IPS-20b (cell line): ENCODE data around the gene CPA2.

Experiments used
- H3K27ac ChIP-seq: one replicate; pipeline ENCODE4 v1.5.1; 2013; ENCODE audit warnings: low read length
- H3K27me3 ChIP-seq: 2 replicates; pipeline ENCODE4 v1.6.1; 2013; ENCODE audit warnings: mild to moderate bottlenecking, low read length, inconsistent platforms; ENCODE audit not compliant: insufficient read depth
- H3K36me3 ChIP-seq: 2 replicates; pipeline ENCODE4 v1.6.1; 2013; ENCODE audit warnings: low read depth, mild to moderate bottlenecking, inconsistent platforms, low read length, moderate library complexity; ENCODE audit not compliant: insufficient read depth
- H3K4me1 ChIP-seq: 2 replicates; pipeline ENCODE4 v1.6.1; 2013; ENCODE audit warnings: mild to moderate bottlenecking, control low read depth, inconsistent platforms, low read length, moderate library complexity; ENCODE audit not compliant: insufficient read depth
- H3K4me3 ChIP-seq: 2 replicates; pipeline ENCODE4 v1.5.1; 2013; ENCODE audit warnings: mild to moderate bottlenecking, low read length, inconsistent platforms
- H3K9ac ChIP-seq: 2 replicates; pipeline ENCODE4 v1.6.1; 2013; ENCODE audit warnings: low read depth, mild to moderate bottlenecking, inconsistent platforms, low read length, moderate library complexity
- H3K9me3 ChIP-seq: 2 replicates; pipeline ENCODE4 v1.6.1; 2013; ENCODE audit warnings: mild to moderate bottlenecking, low read depth, low read length, inconsistent platforms; ENCODE audit not compliant: insufficient read depth

CPA2 gene

DNA sequence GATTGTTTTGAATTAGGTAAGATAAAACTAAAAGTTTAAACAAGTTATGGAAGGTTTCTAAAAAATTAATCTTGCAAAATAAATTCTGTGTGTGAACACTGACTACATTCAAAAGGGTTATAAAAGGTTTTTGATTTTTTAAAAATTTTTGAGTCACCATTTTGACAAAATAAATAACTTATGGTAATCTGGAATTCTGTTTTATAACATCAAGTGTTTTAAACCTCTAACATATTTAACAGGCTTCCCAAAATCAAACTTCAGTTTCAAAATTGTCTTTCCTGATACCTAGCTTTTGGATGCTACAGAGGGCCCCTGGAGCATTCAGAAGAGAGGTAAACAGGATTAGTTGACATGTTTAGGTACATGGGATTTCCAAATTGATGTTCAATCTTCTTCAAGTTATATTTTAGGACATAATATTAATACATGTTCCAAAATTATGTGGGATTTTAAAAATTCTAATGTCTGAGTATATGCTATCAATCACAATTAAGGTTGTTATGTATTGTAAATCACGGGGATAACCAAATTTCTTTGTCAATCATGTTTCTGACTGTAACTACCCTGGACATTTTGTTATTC is 8.1 kb upstream of the CPA2 start:
- Histone ChIP-seq H3K4me1 (peaks cover 19% of the 10 kb centered on the region), H3K9me3 (peaks cover 15% of the 10 kb centered on the region; the same call in 1 of the 2 replicates), H3K9ac (no peak overlapping the region), H3K4me3 (no peak overlapping the region), H3K36me3 (no peaks in the 10 kb centered on the region), H3K27me3 (no peaks in the 10 kb centered on the region), H3K27ac (no peak overlapping the region)

DNA sequence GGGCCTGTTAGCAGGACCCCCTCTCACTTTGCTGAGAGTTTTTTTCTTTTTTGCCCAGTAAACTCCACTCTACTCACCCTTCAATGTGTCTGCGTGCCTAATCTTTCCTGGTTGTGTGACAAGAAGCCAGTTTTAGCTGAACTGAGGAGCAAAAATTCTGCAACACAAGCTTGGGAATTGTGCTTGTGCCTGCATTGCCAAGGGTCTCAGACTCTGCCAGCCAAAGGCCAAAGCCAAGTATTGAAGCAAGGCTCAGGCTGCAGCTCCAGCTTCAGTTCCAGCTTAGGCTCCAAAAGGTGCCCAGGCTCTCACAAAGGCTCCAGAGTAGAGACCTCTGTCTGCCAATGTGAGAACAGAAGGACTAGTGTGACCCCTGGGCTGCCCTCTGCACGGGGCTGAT is 4.2 kb upstream of the CPA2 start:
- Histone ChIP-seq H3K27me3 (no peaks in the 10 kb centered on the region), H3K36me3 (no peaks in the 10 kb centered on the region), H3K9me3 (peaks cover 15% of the 10 kb centered on the region; the same call in 1 of the 2 replicates), H3K4me1 (peaks cover 14% of the 10 kb centered on the region), H3K9ac (no peak overlapping the region), H3K27ac (no peak overlapping the region), H3K4me3 (no peak overlapping the region)

DNA sequence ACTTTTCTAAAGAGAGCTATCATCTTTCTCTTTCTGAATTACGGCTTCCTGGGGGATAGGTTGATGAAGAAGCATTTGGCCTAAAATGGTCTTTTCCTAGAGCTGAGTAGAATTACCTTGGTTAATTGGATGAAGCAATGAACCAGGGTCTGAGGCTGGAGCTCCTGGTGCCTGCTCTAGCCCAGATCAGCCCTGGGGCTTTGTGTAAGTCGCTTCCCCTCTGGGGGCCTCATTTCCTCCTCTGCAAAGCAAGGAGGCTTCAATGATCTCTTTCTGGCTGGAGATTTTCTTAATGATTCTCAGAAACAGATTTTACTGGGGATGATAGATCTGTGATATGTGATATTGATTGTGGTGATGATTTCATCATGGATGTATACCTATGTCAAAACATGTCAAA is 3.5 kb upstream of the CPA2 start:
- Histone ChIP-seq H3K4me1 (peaks cover 14% of the 10 kb centered on the region), H3K4me3 (no peak overlapping the region), H3K9ac (no peak overlapping the region), H3K9me3 (peaks cover 10% of the 10 kb centered on the region; the same call in 1 of the 2 replicates), H3K27ac (no peak overlapping the region), H3K36me3 (no peaks in the 10 kb centered on the region), H3K27me3 (no peaks in the 10 kb centered on the region)

DNA sequence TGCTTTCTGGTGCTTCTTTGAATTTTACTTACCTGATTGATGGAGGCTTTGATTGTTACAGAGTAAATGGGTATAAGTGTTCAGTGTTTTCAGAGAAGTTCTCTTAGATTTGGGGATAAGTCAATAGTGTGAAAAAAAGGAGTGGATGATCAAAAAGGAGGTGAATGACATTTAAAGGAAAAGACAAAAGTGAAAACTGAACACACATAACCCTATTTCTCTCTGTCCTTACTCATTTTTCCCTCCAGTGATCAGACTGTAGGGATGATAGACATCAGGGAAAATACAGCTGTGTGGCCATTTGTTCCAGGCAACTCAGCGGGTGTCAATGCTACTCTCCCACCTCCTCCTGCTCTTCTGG is 278 bp downstream of the CPA2 start:
- Histone ChIP-seq H3K4me1 (peaks cover 8% of the 10 kb centered on the region; the same call in 1 of the 2 replicates), H3K9ac (no peak overlapping the region), H3K36me3 (no peaks in the 10 kb centered on the region), H3K9me3 (no peaks in the 10 kb centered on the region), H3K4me3 (no peak overlapping the region), H3K27ac (no peak overlapping the region), H3K27me3 (no peaks in the 10 kb centered on the region)

DNA sequence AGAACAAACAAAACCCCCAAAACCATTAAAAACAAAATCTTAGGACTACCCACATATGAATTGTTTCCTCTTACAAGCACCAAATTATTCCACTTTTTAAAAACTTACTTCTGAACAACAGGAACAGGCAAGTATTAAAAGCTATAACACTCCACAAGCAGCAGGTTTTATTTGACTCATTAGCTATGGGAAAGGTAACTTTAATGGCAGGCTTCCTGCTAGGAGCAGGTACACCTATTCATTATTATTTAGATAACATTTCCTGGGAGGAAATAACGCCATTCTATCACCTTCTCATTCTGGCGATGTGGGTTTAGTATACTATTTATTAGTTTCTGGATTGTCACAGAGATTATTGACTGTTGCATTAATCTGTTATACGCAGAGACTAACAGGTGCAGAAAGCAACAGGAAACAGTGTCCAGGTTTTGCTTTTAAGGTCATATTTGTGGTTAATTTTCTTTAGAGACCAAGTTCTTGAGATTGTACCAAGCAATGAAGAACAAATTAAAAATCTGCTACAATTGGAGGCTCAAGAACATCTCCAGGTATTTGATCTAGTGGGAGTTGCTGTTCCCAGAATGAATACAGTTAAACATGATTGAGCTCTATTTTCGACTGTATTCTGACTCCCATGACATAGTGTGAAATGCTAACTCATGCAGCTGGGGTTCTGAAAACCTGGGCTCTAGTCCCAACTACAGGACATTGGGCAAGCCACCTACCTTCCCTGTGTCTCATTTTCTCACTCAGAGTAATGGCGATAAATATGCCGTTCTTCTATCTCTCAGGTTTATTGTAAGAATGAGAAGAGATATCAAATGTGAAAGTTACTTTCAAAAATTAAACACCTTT is 2.0 kb downstream of the CPA2 start:
- Histone ChIP-seq H3K4me3 (no peak overlapping the region), H3K4me1 (peaks cover 21% of the 10 kb centered on the region; the same call in 1 of the 2 replicates), H3K9me3 (no peaks in the 10 kb centered on the region), H3K27me3 (no peaks in the 10 kb centered on the region), H3K9ac (no peak overlapping the region), H3K36me3 (no peaks in the 10 kb centered on the region), H3K27ac (no peak overlapping the region)

DNA sequence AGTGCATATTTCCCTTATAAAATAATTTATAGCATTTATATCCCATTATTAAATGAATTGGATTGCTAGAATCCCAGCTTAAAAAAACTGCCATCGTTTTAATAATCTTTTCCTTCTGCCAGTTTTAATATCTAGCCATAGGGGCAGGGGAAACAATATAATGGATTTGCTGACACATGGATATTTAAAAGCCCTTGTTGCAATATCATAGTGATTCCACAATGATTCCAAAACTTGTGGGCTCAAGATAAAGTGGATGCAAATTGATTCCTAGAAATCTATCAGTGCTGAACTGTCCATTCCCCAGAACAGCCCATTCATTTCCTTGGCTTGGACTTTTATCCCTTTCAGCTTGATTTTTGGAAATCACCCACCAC is 2.6 kb downstream of the CPA2 start:
- no peaks in the 10 kb centered on the region for H3K36me3 ChIP-seq
- H3K27me3 ChIP-seq, result no peaks in the 10 kb centered on the region
- H3K9me3 ChIP-seq, result no peaks in the 10 kb centered on the region
- H3K9ac ChIP-seq, result no peak overlapping the region
- H3K4me1 ChIP-seq, result peaks cover 24% of the 10 kb centered on the region; the same call in 1 of the 2 replicates
- H3K4me3 ChIP-seq, result no peak overlapping the region
- no peak overlapping the region for H3K27ac ChIP-seq

DNA sequence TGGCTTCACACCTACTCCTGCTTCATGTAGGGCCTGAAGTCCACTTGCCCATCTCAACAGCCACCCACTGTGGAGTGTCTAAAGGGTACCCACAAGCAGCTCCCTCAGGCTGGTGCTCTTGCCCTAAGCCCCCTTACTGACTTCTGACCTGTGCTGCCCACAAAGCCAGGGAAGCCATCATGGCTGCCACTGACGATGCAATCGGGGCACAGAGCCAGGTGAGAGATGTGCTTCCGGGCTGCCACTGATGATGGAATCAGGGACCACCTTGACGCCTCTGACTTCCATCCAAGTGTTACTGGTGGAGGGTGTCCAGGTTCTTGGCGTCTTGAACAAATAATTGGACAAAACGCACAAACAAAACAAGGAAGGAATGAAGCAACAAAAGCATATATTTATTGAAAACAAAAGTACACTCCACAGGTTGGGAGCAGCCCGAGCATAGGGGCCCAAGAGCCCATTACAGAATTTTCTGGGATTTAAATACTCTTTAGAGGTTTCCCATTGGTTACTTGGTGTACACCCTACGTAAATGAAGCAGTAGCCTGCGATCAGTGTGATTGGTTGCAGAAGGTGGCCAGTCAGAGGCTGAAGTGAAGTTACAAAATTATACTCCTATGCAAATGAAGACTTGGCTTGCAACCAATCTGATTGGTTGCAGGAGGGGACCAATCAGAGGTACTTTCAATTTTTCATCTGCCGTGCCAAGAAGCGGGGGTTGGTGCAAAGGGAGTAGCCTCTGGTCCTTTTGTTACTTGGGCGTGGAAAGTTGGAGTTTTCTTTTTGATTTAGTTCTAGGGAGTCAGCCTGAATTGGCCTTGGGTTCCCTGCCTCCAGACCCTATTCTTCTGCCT is 4.5 kb downstream of the CPA2 start:
- peak overlapping the region; percentile 96; the same call in 1 of the 2 replicates for H3K9ac ChIP-seq
- no peaks in the 10 kb centered on the region for H3K27me3 ChIP-seq
- H3K9me3 ChIP-seq, result no peaks in the 10 kb centered on the region
- H3K4me3 ChIP-seq, result no peak overlapping the region
- H3K4me1 ChIP-seq, result peaks cover 39% of the 10 kb centered on the region; the same call in 1 of the 2 replicates
- H3K27ac ChIP-seq, result no peak overlapping the region
- no peaks in the 10 kb centered on the region for H3K36me3 ChIP-seq

DNA sequence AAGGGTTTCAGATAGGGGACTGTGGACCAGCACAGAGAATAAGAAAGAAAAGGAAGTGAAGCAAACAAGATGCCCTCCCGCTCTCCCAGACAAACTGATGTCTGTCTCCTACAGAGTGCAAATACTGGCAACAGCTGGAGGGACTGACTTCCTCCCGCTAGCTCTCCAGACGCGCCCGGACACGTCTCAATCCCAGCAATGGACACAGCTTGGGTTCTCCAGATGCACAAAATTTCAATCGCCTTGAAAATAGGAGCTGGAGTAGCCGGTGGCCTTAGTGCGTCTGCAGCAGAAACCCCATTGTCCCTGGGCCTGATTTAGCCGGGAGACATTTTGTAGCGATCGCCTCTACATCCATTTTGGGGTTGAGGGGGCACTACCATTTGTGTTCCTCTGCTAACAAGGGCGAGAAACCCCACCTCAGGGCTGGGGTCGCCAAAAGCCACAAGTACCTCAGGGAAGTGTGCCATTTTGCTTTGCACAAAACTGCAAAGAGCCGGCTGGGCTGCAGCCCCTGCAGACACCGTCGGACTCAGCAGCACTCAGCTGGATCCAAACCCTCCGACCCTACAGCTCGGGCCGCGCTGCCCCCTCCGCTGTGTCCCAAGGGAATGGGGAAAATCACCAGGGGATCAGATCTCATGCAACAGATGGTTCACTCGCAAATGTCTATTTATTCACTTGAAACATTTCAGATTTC is 5.9 kb downstream of the CPA2 start:
- peaks cover 39% of the 10 kb centered on the region; the same call in 1 of the 2 replicates for H3K4me1 ChIP-seq
- peak overlapping the region; percentile 57 for H3K4me3 ChIP-seq
- peak overlapping the region; percentile 98 for H3K27ac ChIP-seq
- H3K9ac ChIP-seq, result peak overlapping the region; percentile 96
- H3K27me3 ChIP-seq, result peaks cover 2% of the 10 kb centered on the region; the same call in 1 of the 2 replicates
- no peaks in the 10 kb centered on the region for H3K36me3 ChIP-seq
- no peaks in the 10 kb centered on the region for H3K9me3 ChIP-seq

DNA sequence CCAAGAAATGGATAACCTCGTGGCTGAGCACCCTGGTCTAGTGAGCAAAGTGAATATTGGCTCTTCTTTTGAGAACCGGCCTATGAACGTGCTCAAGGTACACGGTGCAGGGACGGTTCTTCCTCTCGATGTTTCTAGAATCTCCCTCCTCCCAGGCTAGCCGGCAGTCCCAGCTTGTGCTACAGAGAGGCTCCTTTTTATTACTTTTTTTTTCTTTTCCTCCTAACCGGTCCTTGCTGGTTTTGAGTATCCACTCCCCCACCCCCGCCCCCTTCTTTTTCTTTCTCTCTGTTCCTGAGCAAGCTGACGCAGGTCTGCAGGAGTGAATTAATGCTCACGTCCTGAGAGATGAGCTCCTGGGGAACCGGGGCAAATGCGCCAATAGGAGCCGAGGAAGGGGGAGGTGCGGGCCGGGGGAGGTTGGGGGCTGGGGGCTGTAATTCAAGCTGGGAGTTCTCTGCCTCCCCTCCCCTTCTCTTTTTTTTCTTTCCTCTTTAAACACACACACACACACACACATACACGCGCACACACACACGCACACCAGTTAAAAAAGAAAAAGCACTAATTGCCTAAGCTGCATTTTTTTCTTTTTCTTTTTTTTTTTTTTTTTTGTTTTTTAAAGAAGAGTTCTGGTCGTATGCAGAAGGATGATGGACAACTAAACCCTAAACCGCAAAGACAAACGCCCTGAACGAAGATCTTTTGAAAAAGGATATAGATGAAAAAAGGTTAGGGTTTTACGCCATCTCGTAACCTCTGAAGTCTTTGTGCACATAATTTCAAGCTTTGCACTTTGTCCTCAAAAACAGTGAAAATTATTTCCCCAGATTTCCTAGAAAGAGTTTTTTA is 6.6 kb downstream of the CPA2 start:
- H3K4me3 ChIP-seq, result peak overlapping the region; percentile 58
- no peaks in the 10 kb centered on the region for H3K9me3 ChIP-seq
- peaks cover 39% of the 10 kb centered on the region; the same call in 1 of the 2 replicates for H3K4me1 ChIP-seq

DNA sequence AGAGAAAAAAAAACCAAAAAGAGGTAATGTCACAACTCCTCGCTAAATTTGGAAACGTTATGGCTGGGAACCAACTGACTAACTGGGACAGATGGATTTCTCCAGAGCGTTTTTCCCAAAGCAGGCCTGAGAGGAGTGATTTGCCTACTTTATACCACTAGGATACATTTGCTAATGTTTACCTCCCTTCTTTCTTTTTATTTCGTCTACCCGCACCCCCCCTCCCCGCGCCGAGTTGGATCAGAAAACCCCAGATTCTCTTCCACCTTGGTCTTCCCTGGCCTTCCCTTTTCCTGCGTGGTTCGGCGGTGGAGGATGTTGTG is 7.2 kb downstream of the CPA2 start:
- Histone ChIP-seq H3K27ac (peak overlapping the region; percentile 65), H3K9ac (peak overlapping the region; percentile 76; the same call in 1 of the 2 replicates), H3K36me3 (no peaks in the 10 kb centered on the region), H3K9me3 (no peaks in the 10 kb centered on the region), H3K4me1 (peaks cover 39% of the 10 kb centered on the region; the same call in 1 of the 2 replicates), H3K27me3 (peaks cover 3% of the 10 kb centered on the region; the same call in 1 of the 2 replicates), H3K4me3 (peak overlapping the region; percentile 58)

More for the DNA sequence above, 6.6 kb downstream of the CPA2 start:
- peak overlapping the region; percentile 98 for H3K27ac ChIP-seq
- H3K9ac ChIP-seq, result peak overlapping the region; percentile 96
- peaks cover 3% of the 10 kb centered on the region; the same call in 1 of the 2 replicates for H3K27me3 ChIP-seq
- H3K36me3 ChIP-seq, result no peaks in the 10 kb centered on the region
